NCI-H2107 treated with DMSO at 0.1 percent for 48 hours (cell line): Measurements from ENCODE around the gene MYRF.

Experiments used
- DNase-seq: peaks from one replicate; lab custom pipeline; 2025; ENCODE audit not compliant: unreplicated experiment; lab: John Stamatoyannopoulos, UW

Gene MYRF

GRCh38 chr11:61837411-61838005 is 85.1 kb downstream of the MYRF start:
- no peak for DNase-seq
